ENCODE data around the gene MTMR6.

GRCh38 chr13:25207291-25207810 is 79.9 kb downstream of the MTMR6 start:
- no peak for TF ChIP-seq POLR2A (IDR thresholded peaks at IDR 0.05)
- TF ChIP-seq, protein P1, sequence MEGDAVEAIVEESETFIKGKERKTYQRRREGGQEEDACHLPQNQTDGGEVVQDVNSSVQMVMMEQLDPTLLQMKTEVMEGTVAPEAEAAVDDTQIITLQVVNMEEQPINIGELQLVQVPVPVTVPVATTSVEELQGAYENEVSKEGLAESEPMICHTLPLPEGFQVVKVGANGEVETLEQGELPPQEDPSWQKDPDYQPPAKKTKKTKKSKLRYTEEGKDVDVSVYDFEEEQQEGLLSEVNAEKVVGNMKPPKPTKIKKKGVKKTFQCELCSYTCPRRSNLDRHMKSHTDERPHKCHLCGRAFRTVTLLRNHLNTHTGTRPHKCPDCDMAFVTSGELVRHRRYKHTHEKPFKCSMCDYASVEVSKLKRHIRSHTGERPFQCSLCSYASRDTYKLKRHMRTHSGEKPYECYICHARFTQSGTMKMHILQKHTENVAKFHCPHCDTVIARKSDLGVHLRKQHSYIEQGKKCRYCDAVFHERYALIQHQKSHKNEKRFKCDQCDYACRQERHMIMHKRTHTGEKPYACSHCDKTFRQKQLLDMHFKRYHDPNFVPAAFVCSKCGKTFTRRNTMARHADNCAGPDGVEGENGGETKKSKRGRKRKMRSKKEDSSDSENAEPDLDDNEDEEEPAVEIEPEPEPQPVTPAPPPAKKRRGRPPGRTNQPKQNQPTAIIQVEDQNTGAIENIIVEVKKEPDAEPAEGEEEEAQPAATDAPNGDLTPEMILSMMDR (IDR thresholded peaks at IDR 0.05), result no peak

All from thyroid gland (tissue), 4 donors.